ENCODE measurements around the gene PRM1. TPM values are rescaled to one million over a fixed set of nuclear protein-coding genes. Genes with fewer than 3 reads are reported as not detected.

Gene PRM1
- total RNA-seq, 1 donor from 2014 or later = not detected

- Mint-ChIP-seq H3K36me3 (ENCODE audit: low read depth) (no peaks in the 10 kb centered on the region), H3K4me3 (no peak overlapping the region), H3K4me1 (peaks cover 9% of the 10 kb centered on the region), H3K9me3 (no peaks in the 10 kb centered on the region), H3K27ac (ENCODE audit: unreplicated experiment) (no peak overlapping the region), H3K27me3 (ENCODE audit: low read depth) (no peaks in the 10 kb centered on the region)
- TF ChIP-seq CTCF (conservative IDR thresholded peaks at IDR 0.05) = no peak
- DNase-seq (ENCODE audit: low read depth, low spot score) = no peak
Measured at GRCh38 chr16:11322823-11323222, 41.7 kb upstream of the PRM1 start.

- H3K27me3 Mint-ChIP-seq (ENCODE audit: low read depth) = peaks cover 4% of the 10 kb centered on the region
- no peak overlapping the region for H3K27ac Mint-ChIP-seq (ENCODE audit: unreplicated experiment)
- H3K4me1 Mint-ChIP-seq = peaks cover 1% of the 10 kb centered on the region
- H3K4me3 Mint-ChIP-seq = no peak overlapping the region
- DNase-seq (ENCODE audit: low read depth, low spot score) = no peak
- no peaks in the 10 kb centered on the region for H3K9me3 Mint-ChIP-seq
- H3K36me3 Mint-ChIP-seq (ENCODE audit: low read depth) = no peaks in the 10 kb centered on the region
- no peak for TF ChIP-seq CTCF (conservative IDR thresholded peaks at IDR 0.05)
Measured at GRCh38 chr16:11321662-11322061, 40.5 kb upstream of the PRM1 start.

- no peak overlapping the region for H3K27ac Mint-ChIP-seq (ENCODE audit: unreplicated experiment)
Measured at GRCh38 chr16:11320170-11320569, 39.0 kb upstream of the PRM1 start.

GRCh38 chr16:11319529-11320146 is 38.5 kb upstream of the PRM1 start:
- no peak for TF ChIP-seq CTCF (conservative IDR thresholded peaks at IDR 0.05)
- Mint-ChIP-seq H3K4me3 (no peak overlapping the region), H3K27me3 (ENCODE audit: low read depth) (peaks cover 12% of the 10 kb centered on the region), H3K4me1 (peaks cover 10% of the 10 kb centered on the region), H3K27ac (ENCODE audit: unreplicated experiment) (peak overlapping the region; percentile 62), H3K9me3 (no peaks in the 10 kb centered on the region), H3K36me3 (ENCODE audit: low read depth) (no peaks in the 10 kb centered on the region)
- DNase-seq (ENCODE audit: low read depth, low spot score) = no peak

More at GRCh38 chr16:11320170-11320569, 39.0 kb upstream of the PRM1 start:
- H3K4me3 Mint-ChIP-seq = no peak overlapping the region
- H3K4me1 Mint-ChIP-seq = peaks cover 10% of the 10 kb centered on the region
- TF ChIP-seq CTCF (conservative IDR thresholded peaks at IDR 0.05) = no peak
- H3K9me3 Mint-ChIP-seq = no peaks in the 10 kb centered on the region
- H3K27me3 Mint-ChIP-seq (ENCODE audit: low read depth) = peaks cover 12% of the 10 kb centered on the region
- H3K36me3 Mint-ChIP-seq (ENCODE audit: low read depth) = no peaks in the 10 kb centered on the region
- no peak for DNase-seq (ENCODE audit: low read depth, low spot score)

GRCh38 chr16:11318817-11319216 is 37.7 kb upstream of the PRM1 start:
- Mint-ChIP-seq H3K27ac (ENCODE audit: unreplicated experiment) (no peak overlapping the region), H3K36me3 (ENCODE audit: low read depth) (no peaks in the 10 kb centered on the region), H3K4me3 (no peak overlapping the region), H3K9me3 (no peaks in the 10 kb centered on the region), H3K4me1 (peaks cover 13% of the 10 kb centered on the region), H3K27me3 (ENCODE audit: low read depth) (peaks cover 12% of the 10 kb centered on the region)
- no peak for DNase-seq (ENCODE audit: low read depth, low spot score)
- TF ChIP-seq CTCF (conservative IDR thresholded peaks at IDR 0.05) = no peak

All from neural crest cell (in vitro differentiated cells).